Body of pancreas (tissue), 4 donors: Measurements from ENCODE around the gene ALG14.

Experiments
- POLR2A ChIP-seq, 3 donors: fragments of 450-650 bp; IDR thresholded peaks; one replicate each; pipeline ENCODE4 v1.6.1; 2016; ENCODE audit warnings: antibody characterized with exemption in 3 of 3, mild to moderate bottlenecking in 2 of 3
- TF ChIP-seq, protein P1 (sequence below), 7 experiments: fragments of 450-650 bp in 4 of 7; fragments of 200-600 bp in 3 of 7; sonication (generic) in 3 of 7; IDR thresholded peaks; one replicate each; pipeline ENCODE4 v1.5.1; 2016 to 2019; ENCODE audit warnings: antibody characterized with exemption in 7 of 7

DNA sequence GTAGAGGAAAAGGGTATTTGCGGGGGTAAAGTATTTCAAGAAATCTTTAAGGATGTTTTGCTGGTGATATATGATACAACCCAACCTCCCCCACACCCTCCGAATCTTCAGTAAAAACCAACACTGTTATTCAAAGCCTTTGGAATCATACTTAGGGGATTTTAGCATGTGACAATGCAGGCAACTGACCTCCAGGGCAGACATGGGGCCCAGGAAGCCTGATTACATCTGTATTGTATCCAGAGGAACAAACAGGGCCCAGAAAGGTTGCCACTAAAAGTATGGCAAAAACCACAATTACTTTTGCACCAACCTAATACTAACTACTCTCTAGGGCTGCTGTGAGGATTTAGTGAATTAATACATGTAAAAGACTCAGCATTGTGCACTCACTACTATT, 102.0 kb downstream of the ALG14 start:
- TF ChIP-seq POLR2A (IDR thresholded peaks at IDR 0.05), result no peak
- TF ChIP-seq, protein P1, sequence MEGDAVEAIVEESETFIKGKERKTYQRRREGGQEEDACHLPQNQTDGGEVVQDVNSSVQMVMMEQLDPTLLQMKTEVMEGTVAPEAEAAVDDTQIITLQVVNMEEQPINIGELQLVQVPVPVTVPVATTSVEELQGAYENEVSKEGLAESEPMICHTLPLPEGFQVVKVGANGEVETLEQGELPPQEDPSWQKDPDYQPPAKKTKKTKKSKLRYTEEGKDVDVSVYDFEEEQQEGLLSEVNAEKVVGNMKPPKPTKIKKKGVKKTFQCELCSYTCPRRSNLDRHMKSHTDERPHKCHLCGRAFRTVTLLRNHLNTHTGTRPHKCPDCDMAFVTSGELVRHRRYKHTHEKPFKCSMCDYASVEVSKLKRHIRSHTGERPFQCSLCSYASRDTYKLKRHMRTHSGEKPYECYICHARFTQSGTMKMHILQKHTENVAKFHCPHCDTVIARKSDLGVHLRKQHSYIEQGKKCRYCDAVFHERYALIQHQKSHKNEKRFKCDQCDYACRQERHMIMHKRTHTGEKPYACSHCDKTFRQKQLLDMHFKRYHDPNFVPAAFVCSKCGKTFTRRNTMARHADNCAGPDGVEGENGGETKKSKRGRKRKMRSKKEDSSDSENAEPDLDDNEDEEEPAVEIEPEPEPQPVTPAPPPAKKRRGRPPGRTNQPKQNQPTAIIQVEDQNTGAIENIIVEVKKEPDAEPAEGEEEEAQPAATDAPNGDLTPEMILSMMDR (IDR thresholded peaks at IDR 0.05), result no peak
